GM06990 (cell line): ENCODE results near the gene HS3ST5.

ENCODE experiments used
- DNase-seq: peaks from one replicate; pipeline ENCODE4 v3.0.0-alpha.2; 2011; ENCODE audit not compliant: insufficient read length; ENCODE audit errors: extremely low read depth
- H3K27me3 ChIP-seq: replicated peaks from 2 replicates; pipeline ENCODE4 v1.6.0; 2011; ENCODE audit warnings: low read length; ENCODE audit not compliant: control insufficient read depth, insufficient read depth
- H3K36me3 ChIP-seq: 2 replicates; pipeline ENCODE4 v1.5.1; 2011; ENCODE audit warnings: low read length; ENCODE audit not compliant: control insufficient read depth, insufficient read depth
- H3K4me3 ChIP-seq: replicated peaks from 2 replicates; pipeline ENCODE4 v1.5.1; 2011; ENCODE audit warnings: low read depth, mild to moderate bottlenecking, control low read depth, low read length
- TF ChIP-seq, protein P1 (sequence below): IDR thresholded peaks from 2 replicates; pipeline ENCODE4 v1.5.1; 2011; ENCODE audit warnings: low read length, control low read depth, mild to moderate bottlenecking, inconsistent platforms; ENCODE audit not compliant: insufficient read depth, poor library complexity, severe bottlenecking

HS3ST5 gene

DNA sequence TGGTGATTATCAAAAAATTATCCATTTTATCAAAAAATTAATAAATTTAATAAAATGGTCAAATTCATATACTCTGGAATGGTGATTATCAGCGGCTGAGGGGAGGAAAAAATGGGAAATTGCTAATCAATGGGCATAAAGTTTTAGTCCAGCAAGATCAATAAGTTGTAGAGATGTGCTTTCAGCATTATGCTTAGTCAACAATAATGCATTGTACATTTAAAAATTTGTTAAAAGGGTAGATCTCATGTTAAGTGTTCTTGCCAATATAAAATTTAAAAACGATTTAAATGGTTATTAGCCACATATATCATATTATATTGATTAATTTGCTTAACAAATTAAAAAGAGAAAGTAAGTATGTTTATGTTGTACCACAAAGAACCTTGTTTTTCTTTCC is 56.6 kb downstream of the HS3ST5 start:
- TF ChIP-seq, protein P1, sequence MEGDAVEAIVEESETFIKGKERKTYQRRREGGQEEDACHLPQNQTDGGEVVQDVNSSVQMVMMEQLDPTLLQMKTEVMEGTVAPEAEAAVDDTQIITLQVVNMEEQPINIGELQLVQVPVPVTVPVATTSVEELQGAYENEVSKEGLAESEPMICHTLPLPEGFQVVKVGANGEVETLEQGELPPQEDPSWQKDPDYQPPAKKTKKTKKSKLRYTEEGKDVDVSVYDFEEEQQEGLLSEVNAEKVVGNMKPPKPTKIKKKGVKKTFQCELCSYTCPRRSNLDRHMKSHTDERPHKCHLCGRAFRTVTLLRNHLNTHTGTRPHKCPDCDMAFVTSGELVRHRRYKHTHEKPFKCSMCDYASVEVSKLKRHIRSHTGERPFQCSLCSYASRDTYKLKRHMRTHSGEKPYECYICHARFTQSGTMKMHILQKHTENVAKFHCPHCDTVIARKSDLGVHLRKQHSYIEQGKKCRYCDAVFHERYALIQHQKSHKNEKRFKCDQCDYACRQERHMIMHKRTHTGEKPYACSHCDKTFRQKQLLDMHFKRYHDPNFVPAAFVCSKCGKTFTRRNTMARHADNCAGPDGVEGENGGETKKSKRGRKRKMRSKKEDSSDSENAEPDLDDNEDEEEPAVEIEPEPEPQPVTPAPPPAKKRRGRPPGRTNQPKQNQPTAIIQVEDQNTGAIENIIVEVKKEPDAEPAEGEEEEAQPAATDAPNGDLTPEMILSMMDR = no peak
- DNase-seq = no peak
- no peaks in the 10 kb centered on the region for H3K36me3 ChIP-seq
- no peak overlapping the region for H3K4me3 ChIP-seq
- no peaks in the 10 kb centered on the region for H3K27me3 ChIP-seq

DNA sequence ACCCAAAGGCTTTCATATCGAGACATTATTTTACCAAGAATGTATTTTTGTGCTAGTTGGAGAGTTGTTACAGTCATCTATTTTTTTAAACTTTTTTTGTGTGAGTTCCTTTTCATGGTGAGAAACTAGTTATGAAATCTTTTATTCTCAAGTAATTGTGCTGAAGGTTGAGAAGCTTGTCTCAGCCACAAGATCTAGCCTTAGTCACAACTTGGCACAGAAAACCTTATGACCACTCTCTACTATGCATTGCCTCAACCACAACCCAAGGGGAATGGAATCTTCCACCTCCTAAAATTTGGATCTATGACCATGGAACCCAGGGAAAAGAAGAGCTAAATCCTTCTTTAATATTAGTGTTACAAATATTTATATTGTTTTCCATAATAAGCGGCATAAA is 58.5 kb downstream of the HS3ST5 start:
- TF ChIP-seq, protein P1 = no peak
- H3K4me3 ChIP-seq = no peak overlapping the region
- H3K36me3 ChIP-seq = no peaks in the 10 kb centered on the region
- no peak for DNase-seq
- H3K27me3 ChIP-seq = no peaks in the 10 kb centered on the region

- TF ChIP-seq, protein P1 = no peak
Observed at GRCh38 chr6:114282292-114282691, 60.5 kb downstream of the HS3ST5 start.

DNA sequence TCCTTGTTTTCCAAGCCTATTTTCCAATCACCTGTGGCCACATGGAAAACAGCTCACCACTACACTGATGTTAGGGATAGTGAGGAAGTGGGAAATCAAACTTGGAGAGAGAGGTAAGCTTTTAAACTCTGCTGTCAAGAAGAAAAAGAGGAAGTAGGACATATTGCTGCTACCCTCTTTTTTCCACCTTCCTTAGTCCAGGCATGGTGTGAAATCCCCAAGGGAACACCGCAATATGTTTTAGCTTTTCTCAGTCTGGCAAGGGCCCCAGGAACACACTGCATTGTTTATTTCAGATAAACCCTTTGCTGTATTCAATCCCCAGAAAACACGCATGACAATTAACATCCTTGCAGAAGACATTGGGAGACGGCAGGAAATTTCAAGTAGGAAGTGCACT is 61.3 kb downstream of the HS3ST5 start:
- TF ChIP-seq, protein P1 = no peak
- no peak overlapping the region for H3K4me3 ChIP-seq
- no peaks in the 10 kb centered on the region for H3K36me3 ChIP-seq
- no peaks in the 10 kb centered on the region for H3K27me3 ChIP-seq
- no peak for DNase-seq

More at GRCh38 chr6:114282292-114282691, 60.5 kb downstream of the HS3ST5 start:
- H3K4me3 ChIP-seq = no peak overlapping the region
- DNase-seq = no peak
- H3K27me3 ChIP-seq = no peaks in the 10 kb centered on the region
- no peaks in the 10 kb centered on the region for H3K36me3 ChIP-seq

GRCh38 chr6:114280239-114280982 is 62.4 kb downstream of the HS3ST5 start:
- TF ChIP-seq, protein P1 = no peak
- no peak for DNase-seq
- Histone ChIP-seq H3K27me3 (no peaks in the 10 kb centered on the region), H3K4me3 (no peak overlapping the region), H3K36me3 (no peaks in the 10 kb centered on the region)
